H1 (cell line): ENCODE measurements around the gene FAM227B. TPM values are rescaled to one million over a fixed set of nuclear protein-coding genes. Genes with fewer than 3 reads are reported as not detected.

ENCODE experiments used
- CTCF ChIA-PET: fragments of 300-600 bp; sonication (Branson Sonifier 250); formaldehyde crosslinking; loops from one replicate; lab custom pipeline; 2021; ENCODE audit not compliant: partially characterized antibody; lab: Charles Lee
- POLR2A ChIA-PET: fragments of 300-600 bp; sonication (Branson Sonifier 250); formaldehyde crosslinking; loops from one replicate; lab custom pipeline; 2021; ENCODE audit warnings: inconsistent platforms; ENCODE audit not compliant: partially characterized antibody; lab: Charles Lee
- DNase-seq, 2 experiments: peaks; one replicate each; pipeline versions ENCODE4 v3.0.0 to v3.0.0-alpha.2; 2010 to 2022; ENCODE audit warnings: low spot score in 2 of 2, low read depth in 1 of 2, mixed read lengths in 1 of 2
- FAIRE-seq: peaks from 2 replicates; lab custom pipeline; 2011; peaks lifted over from hg19 to GRCh38; lab: Jason Lieb, UNC
- H2AFZ ChIP-seq: 2 replicates; pipeline ENCODE4 v1.8.1; 2012; ENCODE audit warnings: low read length, inconsistent platforms
- H2AK5ac ChIP-seq: 2 replicates; pipeline ENCODE4 v1.6.1; 2013; ENCODE audit warnings: low read depth, low read length
- H2BK120ac ChIP-seq: replicated peaks from 2 replicates; pipeline ENCODE3; 2013; ENCODE audit warnings: low read depth, low read length, inconsistent platforms
- H2BK12ac ChIP-seq: 2 replicates; pipeline ENCODE4 v1.6.1; 2013; ENCODE audit warnings: low read depth, low read length
- H2BK15ac ChIP-seq: 2 replicates; pipeline ENCODE4 v1.6.1; 2013; ENCODE audit warnings: low read length
- H2BK20ac ChIP-seq: 2 replicates; pipeline ENCODE4 v1.6.1; 2013; ENCODE audit warnings: low read length
- H2BK5ac ChIP-seq: 2 replicates; pipeline ENCODE4 v1.6.1; 2013; ENCODE audit warnings: low read depth, low read length
- H3K14ac ChIP-seq: 2 replicates; pipeline ENCODE4 v1.6.1; 2013; ENCODE audit warnings: inconsistent platforms; ENCODE audit not compliant: insufficient read length
- H3K18ac ChIP-seq: 2 replicates; pipeline ENCODE4 v1.6.1; 2013; ENCODE audit warnings: low read length; ENCODE audit errors: extremely low read depth
- H3K23ac ChIP-seq: 2 replicates; pipeline ENCODE4 v1.6.1; 2013; ENCODE audit warnings: inconsistent platforms; ENCODE audit not compliant: insufficient read length
- H3K23me2 ChIP-seq: 2 replicates; pipeline ENCODE4 v1.6.1; 2013; ENCODE audit warnings: low read depth, low read length
- H3K27ac ChIP-seq: 2 replicates; pipeline ENCODE4 v1.6.1; 2011; ENCODE audit warnings: low read depth, low read length, inconsistent platforms
- H3K27me3 ChIP-seq, 4 experiments: replicated peaks in 1 of 4; 1 replicate in 1 of 4; 2 replicates in 3 of 4; pipeline versions ENCODE4 v1.6.1 to v1.8.1; 2011 to 2013; ENCODE audit warnings: low read length in 3 of 4, mild to moderate bottlenecking in 3 of 4, inconsistent platforms in 2 of 4, mixed read lengths in 2 of 4, moderate library complexity in 1 of 4; ENCODE audit not compliant: control insufficient read depth in 3 of 4, insufficient read depth in 3 of 4; ENCODE audit errors: extremely low read depth in 1 of 4
- H3K36me3 ChIP-seq, 4 experiments: 2 replicates each; pipeline versions ENCODE4 v1.6.1 to v1.8.1; 2011 to 2013; ENCODE audit warnings: mild to moderate bottlenecking in 4 of 4, low read length in 3 of 4, moderate library complexity in 2 of 4, control low read depth in 1 of 4, inconsistent platforms in 1 of 4; ENCODE audit not compliant: insufficient read depth in 4 of 4, control insufficient read depth in 2 of 4
- H3K4ac ChIP-seq: replicated peaks from 2 replicates; pipeline ENCODE3; 2013; ENCODE audit warnings: low read length, low read depth, mixed read lengths, inconsistent platforms; ENCODE audit not compliant: insufficient read length
- H3K4me1 ChIP-seq, 4 experiments: replicated peaks in 1 of 4; 1 replicate in 1 of 4; 2 replicates in 3 of 4; pipeline versions ENCODE4 v1.6.1 to v1.8.1; 2011 to 2013; ENCODE audit warnings: low read length in 3 of 4, inconsistent platforms in 2 of 4, mixed read lengths in 1 of 4; ENCODE audit not compliant: insufficient read depth in 4 of 4, control insufficient read depth in 3 of 4
- H3K4me2 ChIP-seq, 2 experiments: 2 replicates each; pipeline versions ENCODE4 v1.6.1 to v1.8.1; 2011 to 2013; ENCODE audit warnings: low read depth in 2 of 2, low read length in 2 of 2, control low read depth in 1 of 2, inconsistent platforms in 1 of 2, mild to moderate bottlenecking in 1 of 2; ENCODE audit not compliant: insufficient read depth in 1 of 2
- H3K4me3 ChIP-seq, 4 experiments: fragments of 200-600, 300-600 bp in 1 of 4; sonication (generic), shearing (Covaris generic), sonication (Bioruptor Twin) in 1 of 4; 2 replicates each; pipeline versions ENCODE4 v1.5.1 to v1.8.1; 2011 to 2016; ENCODE audit warnings: low read length in 4 of 4, low read depth in 3 of 4, control low read depth in 2 of 4, inconsistent platforms in 2 of 4, mild to moderate bottlenecking in 2 of 4, mixed read lengths in 1 of 4, moderate library complexity in 1 of 4; ENCODE audit not compliant: insufficient read depth in 2 of 4; ENCODE audit errors: extremely low read depth in 1 of 4
- H3K56ac ChIP-seq: replicated peaks from 2 replicates; pipeline ENCODE3; 2013; ENCODE audit warnings: low read depth, mild to moderate bottlenecking, mixed read lengths, low read length, inconsistent platforms; ENCODE audit not compliant: insufficient read length
- H3K79me1 ChIP-seq: 2 replicates; pipeline ENCODE4 v1.6.1; 2013; ENCODE audit warnings: low read depth, low read length, control low read depth
- H3K79me2 ChIP-seq, 2 experiments: 2 replicates each; pipeline versions ENCODE4 v1.6.1 to v1.8.1; 2012 to 2013; ENCODE audit warnings: low read length in 2 of 2, mild to moderate bottlenecking in 2 of 2, inconsistent platforms in 1 of 2; ENCODE audit not compliant: insufficient read depth in 2 of 2, control insufficient read depth in 1 of 2
- H3K9ac ChIP-seq, 4 experiments: replicated peaks in 1 of 4; 1 replicate in 1 of 4; 2 replicates in 3 of 4; pipeline versions ENCODE4 v1.6.1 to v1.8.1; 2011 to 2013; ENCODE audit warnings: low read depth in 3 of 4, low read length in 3 of 4, control low read depth in 2 of 4, mild to moderate bottlenecking in 2 of 4, moderate library complexity in 2 of 4, inconsistent platforms in 1 of 4; ENCODE audit errors: extremely low read depth in 1 of 4
- H3K9me3 ChIP-seq, 2 experiments: 2 replicates each; pipeline versions ENCODE4 v1.6.1 to v1.8.1; 2012 to 2013; ENCODE audit warnings: mild to moderate bottlenecking in 2 of 2, moderate library complexity in 2 of 2, control low read depth in 1 of 2, inconsistent platforms in 1 of 2, low read depth in 1 of 2, low read length in 1 of 2, mixed read lengths in 1 of 2; ENCODE audit not compliant: insufficient read depth in 2 of 2
- H4K20me1 ChIP-seq, 2 experiments: replicated peaks in 1 of 2; 2 replicates each; pipeline versions ENCODE3 to v1.8.1; 2011 to 2013; ENCODE audit warnings: inconsistent platforms in 2 of 2, low read length in 2 of 2, mild to moderate bottlenecking in 1 of 2; ENCODE audit not compliant: insufficient read depth in 2 of 2, control insufficient read depth in 1 of 2
- H4K5ac ChIP-seq: 2 replicates; pipeline ENCODE4 v1.6.1; 2013; ENCODE audit warnings: low read length, low read depth, mixed read lengths, inconsistent platforms; ENCODE audit not compliant: insufficient read length
- H4K8ac ChIP-seq: 2 replicates; pipeline ENCODE4 v1.8.0; 2013; ENCODE audit warnings: mild to moderate bottlenecking, moderate library complexity, low read length, inconsistent platforms; ENCODE audit not compliant: insufficient read depth; ENCODE audit errors: extremely low read depth
- H4K91ac ChIP-seq: replicated peaks from 2 replicates; pipeline ENCODE3; 2013; ENCODE audit warnings: low read length, mixed read lengths, inconsistent platforms; ENCODE audit not compliant: insufficient read length
- ATF2 ChIP-seq: IDR thresholded peaks from 2 replicates; pipeline ENCODE4 v1.6.1; 2012; ENCODE audit warnings: low read length, inconsistent platforms
- CBX5 ChIP-seq: fragments of 300-800, 300-1000 bp; sonication (generic); IDR thresholded peaks from 2 replicates; pipeline ENCODE4 v1.7.1; 2016; ENCODE audit warnings: antibody characterized with exemption, low read length, low read depth
- JUN ChIP-seq: IDR thresholded peaks from 2 replicates; pipeline ENCODE4 v1.6.1; 2011; ENCODE audit warnings: low read depth, mild to moderate bottlenecking, improper control_type of control experiment, low read length
- KDM5A ChIP-seq: fragments of 200-600 bp; IDR thresholded peaks from 2 replicates; pipeline ENCODE4 v1.7.1; 2012; ENCODE audit warnings: mild to moderate bottlenecking, low read length, inconsistent platforms, mixed read lengths
- MAFK ChIP-seq: IDR thresholded peaks from 2 replicates; pipeline ENCODE4 v1.6.1; 2012; ENCODE audit warnings: low read depth, mild to moderate bottlenecking, improper control_type of control experiment, low read length
- NANOG ChIP-seq: IDR thresholded peaks from 2 replicates; pipeline ENCODE4 v1.6.1; 2011; ENCODE audit warnings: low read length, low read depth, mild to moderate bottlenecking, inconsistent platforms; ENCODE audit not compliant: insufficient read depth, poor library complexity, severe bottlenecking
- RBBP5 ChIP-seq: IDR thresholded peaks from 2 replicates; pipeline ENCODE4 v1.7.1; 2012; ENCODE audit warnings: low read depth, mild to moderate bottlenecking, inconsistent platforms, low read length, moderate library complexity, borderline replicate concordance
- RFX5 ChIP-seq: IDR thresholded peaks from 2 replicates; pipeline ENCODE4 v1.6.1; 2011; ENCODE audit warnings: low read depth, low read length, improper control_type of control experiment, borderline replicate concordance
- RXRA ChIP-seq: IDR thresholded peaks from 2 replicates; pipeline ENCODE4 v1.6.1; 2011; ENCODE audit warnings: low read depth, mild to moderate bottlenecking, low read length, moderate library complexity; ENCODE audit not compliant: insufficient read depth
- SP1 ChIP-seq: IDR thresholded peaks from 2 replicates; pipeline ENCODE4 v1.6.1; 2011; ENCODE audit warnings: low read depth, low read length
- TAF1 ChIP-seq: IDR thresholded peaks from 2 replicates; pipeline ENCODE4 v1.6.1; 2011; ENCODE audit warnings: mild to moderate bottlenecking, low read depth, low read length
- WGBS, 2 experiments: shearing (Covaris generic) in 1 of 2; methylation state at CpG; one replicate each; pipeline versions ENCODE4 v1.1.6 to v1.1.7; 2013 to 2015; ENCODE audit warnings: low lambda C conversion rate in 2 of 2, mixed read lengths in 2 of 2, inconsistent platforms in 1 of 2, low coverage in 1 of 2, missing lambda C conversion rate in 1 of 2; ENCODE audit not compliant: insufficient replicate concordance in 2 of 2, insufficient coverage in 1 of 2, insufficient read length in 1 of 2; ENCODE audit errors: extremely low coverage in 1 of 2, missing lambda C conversion rate in 1 of 2; 5-methylcytosine and 5-hydroxymethylcytosine counted together
- polyA plus RNA-seq, 7 experiments: library from polyadenylated mRNA; depleted of rRNA in 3 of 7; stranded (reverse) in 5 of 7; unstranded in 2 of 7; fragments of >200 nt in 5 of 7; fragments of 200-250 nt in 2 of 7; gene quantifications; 1 replicate in 5 of 7; 2 replicates in 1 of 7; 4 replicates in 1 of 7; pipeline versions ENCODE4 v1.2.1 to v1.2.3, GENCODE V29; 2011 to 2013; ENCODE audit warnings: missing spikeins in 2 of 7, mixed read lengths in 2 of 7
- total RNA-seq: library from RNA; stranded (reverse); fragmentation: NEBNext Ultra II Directional; extraction: Animal tissue kit (Norgen Biotek cat#: 25700); gene quantifications from 2 replicates; pipeline ENCODE4 v1.2.1, GENCODE V29; 2021
- TF ChIP-seq, protein P1 (sequence below): IDR thresholded peaks from 2 replicates; pipeline ENCODE4 v1.6.1; 2012; ENCODE audit warnings: inconsistent platforms

Gene FAM227B
- total and polyA plus RNA-seq, 2 of the 8 experiments (the other 6 are each of a cell fraction or from before 2014, with no cell fraction given), result 4.0 to 6.5 TPM

GRCh38 chr15:49306551-49306950 lies 314.1 kb downstream of the FAM227B start:
- no peak overlapping the region for H2AK5ac ChIP-seq
- no peak overlapping the region for H4K5ac ChIP-seq
- no peaks in the 10 kb centered on the region for H4K20me1 ChIP-seq
- no peak overlapping the region for H2BK12ac ChIP-seq
- H3K23me2 ChIP-seq, result no peaks in the 10 kb centered on the region
- DNase-seq, result no peak
- FAIRE-seq, result no peak
- ChIA-PET CTCF (no interaction called here), POLR2A (interaction anchor here (1.1 kb wide), 1 partner anchor 11 kb away, joined by 3 read pairs; no protein-coding TSS in a partner anchor)
- no peaks in the 10 kb centered on the region for H3K9me3 ChIP-seq
- H3K27me3 ChIP-seq, result no peaks in the 10 kb centered on the region
- H3K4me3 ChIP-seq, result no peak overlapping the region
- H3K4me2 ChIP-seq, result no peak overlapping the region
- H3K18ac ChIP-seq, result no peak overlapping the region
- no peak overlapping the region for H3K23ac ChIP-seq
- no peak overlapping the region for H3K27ac ChIP-seq
- H2BK5ac ChIP-seq, result no peak overlapping the region
- no peak overlapping the region for H3K9ac ChIP-seq
- H2BK20ac ChIP-seq, result no peak overlapping the region
- H3K36me3 ChIP-seq, result peaks cover 0 to 2% (median 1%) of the 10 kb centered on the region in 4 experiments; a peak in 3 of 8 replicates
- H3K79me1 ChIP-seq, result no peaks in the 10 kb centered on the region
- no peak overlapping the region for H2AFZ ChIP-seq
- H3K4me1 ChIP-seq, result no peaks in the 10 kb centered on the region
- no peak overlapping the region for H3K14ac ChIP-seq
- H3K4ac ChIP-seq, result no peak overlapping the region
- no peak overlapping the region for H2BK15ac ChIP-seq
- WGBS, 2 experiments, result 81% methylated on average over 1 of the region's 1 CpG; no CpG with 5 or more reads in 1 of the 2 experiments
- TF ChIP-seq RXRA, result no peak
- TF ChIP-seq TAF1, result no peak
- TF ChIP-seq CBX5, result no peak
- no peak for TF ChIP-seq KDM5A
- no peak for TF ChIP-seq NANOG
- no peak for TF ChIP-seq ATF2
- no peak for TF ChIP-seq RBBP5
- TF ChIP-seq, protein P1, sequence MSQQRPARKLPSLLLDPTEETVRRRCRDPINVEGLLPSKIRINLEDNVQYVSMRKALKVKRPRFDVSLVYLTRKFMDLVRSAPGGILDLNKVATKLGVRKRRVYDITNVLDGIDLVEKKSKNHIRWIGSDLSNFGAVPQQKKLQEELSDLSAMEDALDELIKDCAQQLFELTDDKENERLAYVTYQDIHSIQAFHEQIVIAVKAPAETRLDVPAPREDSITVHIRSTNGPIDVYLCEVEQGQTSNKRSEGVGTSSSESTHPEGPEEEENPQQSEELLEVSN, result no peak
- no peak for TF ChIP-seq SP1
- TF ChIP-seq MAFK, result no peak
- no peak for TF ChIP-seq RFX5
- TF ChIP-seq JUN, result no peak
- TF ChIP-seq, all 59 proteins: peak for 0
- H2BK120ac ChIP-seq, result no peak overlapping the region
- no peak overlapping the region for H4K8ac ChIP-seq
- no peak overlapping the region for H4K91ac ChIP-seq
- H3K79me2 ChIP-seq, result no peaks in the 10 kb centered on the region
- H3K56ac ChIP-seq, result no peak overlapping the region
